ENCODE measurements around the gene SLC31A1. TPM values are rescaled to one million over a fixed set of nuclear protein-coding genes. Genes with fewer than 3 reads are reported as not detected.

The SLC31A1 gene
- total RNA-seq, 1 experiment from 2014 or later, result 64.9 TPM

GRCh38 chr9:113181165-113181564, 40.2 kb upstream of the SLC31A1 start:
- TF ChIP-seq, protein P1, sequence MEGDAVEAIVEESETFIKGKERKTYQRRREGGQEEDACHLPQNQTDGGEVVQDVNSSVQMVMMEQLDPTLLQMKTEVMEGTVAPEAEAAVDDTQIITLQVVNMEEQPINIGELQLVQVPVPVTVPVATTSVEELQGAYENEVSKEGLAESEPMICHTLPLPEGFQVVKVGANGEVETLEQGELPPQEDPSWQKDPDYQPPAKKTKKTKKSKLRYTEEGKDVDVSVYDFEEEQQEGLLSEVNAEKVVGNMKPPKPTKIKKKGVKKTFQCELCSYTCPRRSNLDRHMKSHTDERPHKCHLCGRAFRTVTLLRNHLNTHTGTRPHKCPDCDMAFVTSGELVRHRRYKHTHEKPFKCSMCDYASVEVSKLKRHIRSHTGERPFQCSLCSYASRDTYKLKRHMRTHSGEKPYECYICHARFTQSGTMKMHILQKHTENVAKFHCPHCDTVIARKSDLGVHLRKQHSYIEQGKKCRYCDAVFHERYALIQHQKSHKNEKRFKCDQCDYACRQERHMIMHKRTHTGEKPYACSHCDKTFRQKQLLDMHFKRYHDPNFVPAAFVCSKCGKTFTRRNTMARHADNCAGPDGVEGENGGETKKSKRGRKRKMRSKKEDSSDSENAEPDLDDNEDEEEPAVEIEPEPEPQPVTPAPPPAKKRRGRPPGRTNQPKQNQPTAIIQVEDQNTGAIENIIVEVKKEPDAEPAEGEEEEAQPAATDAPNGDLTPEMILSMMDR (IDR thresholded peaks at IDR 0.05; ENCODE audit: insufficient read depth in 1 of 2, low read depth in 1 of 2, low read length in 1 of 2, severe bottlenecking in 1 of 2, unreplicated experiment in 1 of 2), result no peak
- ChIA-PET POLR2A (no interaction called here), CTCF (no interaction called here)
- intact Hi-C loops (cut with micrococcal nuclease; ENCODE audit: unreplicated experiment), result no loop called here
- Histone ChIP-seq H3K36me3 (ENCODE audit: control insufficient read depth, insufficient read depth, low read length) (peaks cover 3% of the 10 kb centered on the region), H3K9me3 (no peaks in the 10 kb centered on the region), H3K4me1 (no peaks in the 10 kb centered on the region), H3K4me3 (ENCODE audit: low read depth, low read length) (no peak overlapping the region), H3K27me3 (replicated peaks; ENCODE audit: control insufficient read depth, insufficient read depth, low read length) (no peaks in the 10 kb centered on the region)
- no peak overlapping the region for H3K27ac Mint-ChIP-seq (ENCODE audit: unreplicated experiment)
- no peaks in the 10 kb centered on the region for H3K9me3 Mint-ChIP-seq (ENCODE audit: unreplicated experiment)
- no peaks in the 10 kb centered on the region for H3K4me1 Mint-ChIP-seq (ENCODE audit: low read depth, unreplicated experiment)
- no peaks in the 10 kb centered on the region for H3K27me3 Mint-ChIP-seq (ENCODE audit: insufficient read depth, unreplicated experiment)
- H3K36me3 Mint-ChIP-seq (ENCODE audit: insufficient read depth, unreplicated experiment), result peaks cover 46% of the 10 kb centered on the region
- DNase-seq, result no peak
- H3K4me3 Mint-ChIP-seq (ENCODE audit: unreplicated experiment), result no peak overlapping the region
- no TSS peak for BruUV-seq (replicated peaks)

DNA sequence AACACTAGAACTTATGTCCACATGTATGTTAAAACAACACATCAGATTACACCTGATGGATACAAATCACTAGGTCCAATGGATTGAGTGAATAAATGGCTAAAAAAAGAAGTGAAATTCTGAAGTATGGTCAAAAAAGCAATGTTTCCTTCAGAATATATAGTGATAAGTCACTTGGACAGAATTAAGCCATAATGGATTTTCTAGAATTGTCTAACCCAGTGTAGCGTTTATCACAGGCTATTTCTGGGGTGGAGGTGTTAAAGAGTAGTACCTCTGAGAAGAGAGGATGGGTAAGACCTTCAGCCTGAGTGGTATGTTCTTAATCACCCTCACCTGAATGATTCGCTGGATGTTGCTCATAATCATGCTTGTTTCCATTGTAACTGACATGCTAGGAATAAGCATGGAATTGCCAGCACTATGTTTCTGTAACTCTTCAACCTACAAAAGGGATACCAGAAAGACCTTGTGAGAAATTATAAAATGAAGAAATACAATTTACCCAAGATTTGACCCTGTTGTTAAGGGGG, 37.3 kb upstream of the SLC31A1 start:
- intact Hi-C loops (cut with micrococcal nuclease; ENCODE audit: unreplicated experiment), result no loop called here
- H3K9me3 Mint-ChIP-seq (ENCODE audit: unreplicated experiment), result no peaks in the 10 kb centered on the region
- H3K4me1 ChIP-seq, result no peaks in the 10 kb centered on the region
- DNase-seq, result no peak
- H3K9me3 ChIP-seq, result no peaks in the 10 kb centered on the region
- H3K36me3 Mint-ChIP-seq (ENCODE audit: insufficient read depth, unreplicated experiment), result peaks cover 25% of the 10 kb centered on the region
- H3K27ac Mint-ChIP-seq (ENCODE audit: unreplicated experiment), result no peak overlapping the region
- H3K27me3 ChIP-seq (replicated peaks; ENCODE audit: control insufficient read depth, insufficient read depth, low read length), result no peaks in the 10 kb centered on the region
- TF ChIP-seq, protein P1 (IDR thresholded peaks at IDR 0.05; ENCODE audit: insufficient read depth in 1 of 2, low read depth in 1 of 2, low read length in 1 of 2, severe bottlenecking in 1 of 2, unreplicated experiment in 1 of 2), result no peak
- no peak overlapping the region for H3K4me3 ChIP-seq (ENCODE audit: low read depth, low read length)
- BruUV-seq (replicated peaks), result no TSS peak
- POLR2A ChIA-PET, result no interaction called here
- peaks cover 6% of the 10 kb centered on the region for H3K36me3 ChIP-seq (ENCODE audit: control insufficient read depth, insufficient read depth, low read length)
- CTCF ChIA-PET, result no interaction called here
- no peak overlapping the region for H3K4me3 Mint-ChIP-seq (ENCODE audit: unreplicated experiment)
- H3K4me1 Mint-ChIP-seq (ENCODE audit: low read depth, unreplicated experiment), result no peaks in the 10 kb centered on the region
- no peaks in the 10 kb centered on the region for H3K27me3 Mint-ChIP-seq (ENCODE audit: insufficient read depth, unreplicated experiment)

GRCh38 chr9:113184539-113184938, 36.8 kb upstream of the SLC31A1 start:
- Histone ChIP-seq H3K27me3 (replicated peaks; ENCODE audit: control insufficient read depth, insufficient read depth, low read length) (no peaks in the 10 kb centered on the region), H3K4me1 (no peaks in the 10 kb centered on the region), H3K4me3 (ENCODE audit: low read depth, low read length) (no peak overlapping the region), H3K9me3 (no peaks in the 10 kb centered on the region), H3K36me3 (ENCODE audit: control insufficient read depth, insufficient read depth, low read length) (peaks cover 6% of the 10 kb centered on the region)
- BruUV-seq (replicated peaks), result no TSS peak
- H3K36me3 Mint-ChIP-seq (ENCODE audit: insufficient read depth, unreplicated experiment), result peaks cover 25% of the 10 kb centered on the region
- no peak for DNase-seq
- TF ChIP-seq, protein P1 (IDR thresholded peaks at IDR 0.05; ENCODE audit: insufficient read depth in 1 of 2, low read depth in 1 of 2, low read length in 1 of 2, severe bottlenecking in 1 of 2, unreplicated experiment in 1 of 2), result no peak
- no peaks in the 10 kb centered on the region for H3K27me3 Mint-ChIP-seq (ENCODE audit: insufficient read depth, unreplicated experiment)
- ChIA-PET CTCF (no interaction called here), POLR2A (no interaction called here)
- no peak overlapping the region for H3K4me3 Mint-ChIP-seq (ENCODE audit: unreplicated experiment)
- no peaks in the 10 kb centered on the region for H3K4me1 Mint-ChIP-seq (ENCODE audit: low read depth, unreplicated experiment)
- intact Hi-C loops (cut with micrococcal nuclease; ENCODE audit: unreplicated experiment), result no loop called here
- no peak overlapping the region for H3K27ac Mint-ChIP-seq (ENCODE audit: unreplicated experiment)
- no peaks in the 10 kb centered on the region for H3K9me3 Mint-ChIP-seq (ENCODE audit: unreplicated experiment)
